C4-2B (cell line): Measurements from ENCODE around the gene C21orf58.

Source experiments
- ZFX ChIP-seq: fragments of 450-650 bp; IDR thresholded peaks from 2 replicates; pipeline ENCODE4 v1.6.1; 2017
- TF ChIP-seq, protein P1 (sequence below): fragments of 450-650 bp; conservative IDR thresholded peaks from 2 replicates; pipeline ENCODE4 v1.5.1; 2017; ENCODE audit warnings: mild to moderate bottlenecking

DNA sequence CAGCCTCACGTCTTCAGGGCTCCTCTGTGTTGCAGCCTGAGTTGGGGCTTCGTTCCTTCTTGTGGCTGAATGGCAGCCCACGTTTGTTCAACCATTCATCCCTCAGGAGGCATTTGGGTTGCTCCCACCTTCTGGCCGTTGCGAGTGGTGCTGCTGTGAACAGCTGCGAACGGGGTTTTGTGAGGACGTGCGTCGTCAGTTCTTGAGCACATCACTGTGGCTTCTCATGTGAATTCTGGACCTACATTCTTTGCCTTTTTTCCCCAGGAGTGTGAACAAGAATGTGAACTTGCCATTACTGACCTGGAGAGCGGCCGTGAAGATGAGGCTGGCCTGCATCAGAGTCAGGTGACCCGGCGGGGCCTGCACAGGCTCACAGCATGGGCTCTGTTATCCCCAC lies 22.2 kb upstream of the C21orf58 start:
- TF ChIP-seq, protein P1, sequence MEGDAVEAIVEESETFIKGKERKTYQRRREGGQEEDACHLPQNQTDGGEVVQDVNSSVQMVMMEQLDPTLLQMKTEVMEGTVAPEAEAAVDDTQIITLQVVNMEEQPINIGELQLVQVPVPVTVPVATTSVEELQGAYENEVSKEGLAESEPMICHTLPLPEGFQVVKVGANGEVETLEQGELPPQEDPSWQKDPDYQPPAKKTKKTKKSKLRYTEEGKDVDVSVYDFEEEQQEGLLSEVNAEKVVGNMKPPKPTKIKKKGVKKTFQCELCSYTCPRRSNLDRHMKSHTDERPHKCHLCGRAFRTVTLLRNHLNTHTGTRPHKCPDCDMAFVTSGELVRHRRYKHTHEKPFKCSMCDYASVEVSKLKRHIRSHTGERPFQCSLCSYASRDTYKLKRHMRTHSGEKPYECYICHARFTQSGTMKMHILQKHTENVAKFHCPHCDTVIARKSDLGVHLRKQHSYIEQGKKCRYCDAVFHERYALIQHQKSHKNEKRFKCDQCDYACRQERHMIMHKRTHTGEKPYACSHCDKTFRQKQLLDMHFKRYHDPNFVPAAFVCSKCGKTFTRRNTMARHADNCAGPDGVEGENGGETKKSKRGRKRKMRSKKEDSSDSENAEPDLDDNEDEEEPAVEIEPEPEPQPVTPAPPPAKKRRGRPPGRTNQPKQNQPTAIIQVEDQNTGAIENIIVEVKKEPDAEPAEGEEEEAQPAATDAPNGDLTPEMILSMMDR = no peak
- TF ChIP-seq ZFX = no peak
